ENCODE measurements around the gene PPM1E.

- TF ChIP-seq EP300 (IDR thresholded peaks at IDR 0.05) (no peak), CTCF (IDR thresholded peaks at IDR 0.05) (no peak), POLR2A (IDR thresholded peaks at IDR 0.05; ENCODE audit: low read depth) (no peak)
Measured at GRCh38 chr17:58902322-58902721, 146.7 kb downstream of the PPM1E start.

All from esophagus muscularis mucosa (tissue), 4 donors.